GM12878 (cell line): ENCODE results near the gene ELK4.

Experiments used
- BMI1 ChIP-seq: fragments of 450-650 bp; IDR thresholded peaks from 2 replicates; pipeline ENCODE4 v1.6.1; 2016; ENCODE audit warnings: mild to moderate bottlenecking, moderate library complexity, borderline replicate concordance
- CEBPB ChIP-seq, 2 experiments: fragments of 150-350 bp in 1 of 2; IDR thresholded peaks; 2 replicates each; pipeline ENCODE4 v1.6.1; 2012 to 2014; ENCODE audit warnings: low read depth in 2 of 2, low read length in 2 of 2, borderline replicate concordance in 1 of 2, inconsistent platforms in 1 of 2
- CTCF ChIP-seq, 3 experiments: IDR thresholded peaks in 2 of 3; conservative IDR thresholded peaks in 1 of 3; 2 replicates each; pipeline ENCODE4 v1.5.1; 2011; ENCODE audit warnings: low read depth in 3 of 3, low read length in 3 of 3, mild to moderate bottlenecking in 3 of 3, control low read depth in 2 of 3, moderate library complexity in 2 of 3, inconsistent platforms in 1 of 3, mixed read lengths in 1 of 3; ENCODE audit not compliant: control insufficient read depth in 2 of 3, insufficient read depth in 1 of 3; ENCODE audit errors: extremely low read depth in 1 of 3
- ELK1 ChIP-seq: IDR thresholded peaks from 2 replicates; pipeline ENCODE4 v1.6.1; 2012; ENCODE audit warnings: low read depth, low read length, improper control_type of control experiment
- EZH2 ChIP-seq: IDR thresholded peaks from 2 replicates; pipeline ENCODE4 v1.6.1; 2012; ENCODE audit warnings: low read depth, mild to moderate bottlenecking, control low read depth, inconsistent platforms, low read length, borderline replicate concordance; ENCODE audit not compliant: control insufficient read depth
- KAT2A ChIP-seq: conservative IDR thresholded peaks from 2 replicates; pipeline ENCODE4 v1.6.1; 2011; ENCODE audit warnings: low read depth, low read length; ENCODE audit not compliant: control insufficient read depth
- MEF2A ChIP-seq: IDR thresholded peaks from 2 replicates; pipeline ENCODE4 v1.6.1; 2011; ENCODE audit warnings: low read depth, mild to moderate bottlenecking, low read length, moderate library complexity; ENCODE audit not compliant: insufficient read depth
- MEF2B ChIP-seq: fragments of 450-650 bp; IDR thresholded peaks from 2 replicates; pipeline ENCODE4 v1.6.1; 2018; ENCODE audit warnings: mild to moderate bottlenecking, moderate library complexity; ENCODE audit not compliant: partially characterized antibody, poor library complexity, severe bottlenecking
- PAX5 ChIP-seq: IDR thresholded peaks from 2 replicates; pipeline ENCODE4 v1.6.1; 2011; ENCODE audit warnings: low read depth, low read length, borderline replicate concordance
- PML ChIP-seq: IDR thresholded peaks from 2 replicates; pipeline ENCODE4 v1.6.1; 2012; ENCODE audit warnings: low read length, inconsistent platforms
- SRF ChIP-seq, 2 experiments: IDR thresholded peaks; 2 replicates each; pipeline ENCODE4 v1.6.1; 2011; ENCODE audit warnings: low read depth in 2 of 2, low read length in 2 of 2, mild to moderate bottlenecking in 1 of 2, moderate library complexity in 1 of 2
- TCF12 ChIP-seq: IDR thresholded peaks from 2 replicates; pipeline ENCODE4 v1.6.1; 2011; ENCODE audit warnings: low read depth, mild to moderate bottlenecking, low read length
- YY1 ChIP-seq: IDR thresholded peaks from 2 replicates; pipeline ENCODE4 v1.6.1; 2011; ENCODE audit warnings: low read depth, mild to moderate bottlenecking, low read length

- TF ChIP-seq CTCF (IDR thresholded peaks at IDR 0.05 in 2 of 3, conservative IDR thresholded peaks at IDR 0.05 in 1 of 3; ENCODE audit: control insufficient read depth in 2 of 3, extremely low read depth in 1 of 3, insufficient read depth in 1 of 3, low read depth in 3 of 3, low read length in 3 of 3) (no peak), TCF12 (no peak), KAT2A (no peak), CEBPB (IDR thresholded peaks at IDR 0.05; ENCODE audit: borderline replicate concordance in 1 of 2, low read depth in 2 of 2, low read length in 2 of 2) (no peak), PML (no peak), PAX5 (no peak), MEF2B (no peak), SRF (IDR thresholded peaks at IDR 0.05; ENCODE audit: low read depth in 2 of 2, low read length in 2 of 2) (no peak), BMI1 (no peak), EZH2 (no peak), ELK1 (no peak), MEF2A (no peak), YY1 (no peak)
These were observed 21.8 kb downstream of the ELK4 start for GRCh38 chr1:205610036-205610435.
